ENCODE results near the gene RALA.

DNA sequence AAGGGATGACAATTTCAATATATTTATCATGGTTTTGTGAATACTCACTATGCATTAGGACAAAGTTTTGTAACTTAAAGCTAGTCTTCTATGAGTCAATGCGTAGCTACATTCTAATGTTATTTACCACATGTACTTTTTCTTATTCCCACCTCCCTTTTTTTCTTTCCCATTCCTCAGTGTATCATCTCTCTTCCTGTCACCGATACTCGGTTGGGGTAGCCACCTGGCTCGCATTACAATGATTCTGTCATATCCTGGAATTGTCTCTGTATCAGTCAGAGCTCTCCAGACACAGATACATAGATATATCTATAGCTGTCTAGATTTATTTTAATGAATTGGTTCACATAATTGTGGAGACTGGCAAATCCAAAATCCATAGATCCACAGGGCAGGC lies 9.8 kb upstream of the RALA start:
- TF ChIP-seq EP300 (IDR thresholded peaks at IDR 0.05; ENCODE audit: low read depth) = no peak
- TF ChIP-seq, protein P1, sequence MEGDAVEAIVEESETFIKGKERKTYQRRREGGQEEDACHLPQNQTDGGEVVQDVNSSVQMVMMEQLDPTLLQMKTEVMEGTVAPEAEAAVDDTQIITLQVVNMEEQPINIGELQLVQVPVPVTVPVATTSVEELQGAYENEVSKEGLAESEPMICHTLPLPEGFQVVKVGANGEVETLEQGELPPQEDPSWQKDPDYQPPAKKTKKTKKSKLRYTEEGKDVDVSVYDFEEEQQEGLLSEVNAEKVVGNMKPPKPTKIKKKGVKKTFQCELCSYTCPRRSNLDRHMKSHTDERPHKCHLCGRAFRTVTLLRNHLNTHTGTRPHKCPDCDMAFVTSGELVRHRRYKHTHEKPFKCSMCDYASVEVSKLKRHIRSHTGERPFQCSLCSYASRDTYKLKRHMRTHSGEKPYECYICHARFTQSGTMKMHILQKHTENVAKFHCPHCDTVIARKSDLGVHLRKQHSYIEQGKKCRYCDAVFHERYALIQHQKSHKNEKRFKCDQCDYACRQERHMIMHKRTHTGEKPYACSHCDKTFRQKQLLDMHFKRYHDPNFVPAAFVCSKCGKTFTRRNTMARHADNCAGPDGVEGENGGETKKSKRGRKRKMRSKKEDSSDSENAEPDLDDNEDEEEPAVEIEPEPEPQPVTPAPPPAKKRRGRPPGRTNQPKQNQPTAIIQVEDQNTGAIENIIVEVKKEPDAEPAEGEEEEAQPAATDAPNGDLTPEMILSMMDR (IDR thresholded peaks at IDR 0.05) = no peak
- no peak for TF ChIP-seq POLR2AphosphoS5 (IDR thresholded peaks at IDR 0.05)

All from transverse colon (tissue), 4 donors.